Measurements from ENCODE around the gene CCNK. TPM values are rescaled to one million over a fixed set of nuclear protein-coding genes. Genes with fewer than 3 reads are reported as not detected.

The CCNK gene
- total RNA-seq, 1 donor from 2014 or later = 66.2 TPM

DNA sequence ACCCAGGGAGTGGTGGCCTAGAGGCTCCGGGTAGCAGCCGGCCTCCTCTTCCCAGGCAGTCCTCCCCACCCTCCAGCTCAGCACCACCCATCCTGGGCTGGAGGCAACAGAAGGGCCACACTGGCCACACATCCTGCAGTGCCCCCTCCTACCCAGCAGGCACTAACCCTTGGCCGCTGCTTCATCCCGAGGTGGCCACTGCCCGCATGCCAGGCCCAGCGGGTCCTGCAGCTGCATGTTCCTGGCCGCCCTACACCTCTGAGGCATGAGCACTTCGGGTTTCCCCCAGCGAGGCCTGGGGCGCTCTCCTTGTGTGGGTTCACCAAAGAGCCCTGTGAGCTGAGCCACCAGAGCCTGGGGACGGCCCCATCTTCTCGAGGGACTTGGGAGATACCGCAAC lies 61.4 kb downstream of the CCNK start:
- no peaks in the 10 kb centered on the region for H3K9me3 Mint-ChIP-seq
- peaks cover 63% of the 10 kb centered on the region for H3K4me1 Mint-ChIP-seq (ENCODE audit: unreplicated experiment)
- no peaks in the 10 kb centered on the region for H3K27me3 Mint-ChIP-seq
- H3K27ac Mint-ChIP-seq = no peak overlapping the region
- no peak for DNase-seq (ENCODE audit: extremely low spot score, unreplicated experiment)
- H3K4me3 Mint-ChIP-seq = no peak overlapping the region
- TF ChIP-seq, protein P1, sequence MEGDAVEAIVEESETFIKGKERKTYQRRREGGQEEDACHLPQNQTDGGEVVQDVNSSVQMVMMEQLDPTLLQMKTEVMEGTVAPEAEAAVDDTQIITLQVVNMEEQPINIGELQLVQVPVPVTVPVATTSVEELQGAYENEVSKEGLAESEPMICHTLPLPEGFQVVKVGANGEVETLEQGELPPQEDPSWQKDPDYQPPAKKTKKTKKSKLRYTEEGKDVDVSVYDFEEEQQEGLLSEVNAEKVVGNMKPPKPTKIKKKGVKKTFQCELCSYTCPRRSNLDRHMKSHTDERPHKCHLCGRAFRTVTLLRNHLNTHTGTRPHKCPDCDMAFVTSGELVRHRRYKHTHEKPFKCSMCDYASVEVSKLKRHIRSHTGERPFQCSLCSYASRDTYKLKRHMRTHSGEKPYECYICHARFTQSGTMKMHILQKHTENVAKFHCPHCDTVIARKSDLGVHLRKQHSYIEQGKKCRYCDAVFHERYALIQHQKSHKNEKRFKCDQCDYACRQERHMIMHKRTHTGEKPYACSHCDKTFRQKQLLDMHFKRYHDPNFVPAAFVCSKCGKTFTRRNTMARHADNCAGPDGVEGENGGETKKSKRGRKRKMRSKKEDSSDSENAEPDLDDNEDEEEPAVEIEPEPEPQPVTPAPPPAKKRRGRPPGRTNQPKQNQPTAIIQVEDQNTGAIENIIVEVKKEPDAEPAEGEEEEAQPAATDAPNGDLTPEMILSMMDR (conservative IDR thresholded peaks at IDR 0.05) = no peak
- H3K36me3 Mint-ChIP-seq = no peaks in the 10 kb centered on the region

DNA sequence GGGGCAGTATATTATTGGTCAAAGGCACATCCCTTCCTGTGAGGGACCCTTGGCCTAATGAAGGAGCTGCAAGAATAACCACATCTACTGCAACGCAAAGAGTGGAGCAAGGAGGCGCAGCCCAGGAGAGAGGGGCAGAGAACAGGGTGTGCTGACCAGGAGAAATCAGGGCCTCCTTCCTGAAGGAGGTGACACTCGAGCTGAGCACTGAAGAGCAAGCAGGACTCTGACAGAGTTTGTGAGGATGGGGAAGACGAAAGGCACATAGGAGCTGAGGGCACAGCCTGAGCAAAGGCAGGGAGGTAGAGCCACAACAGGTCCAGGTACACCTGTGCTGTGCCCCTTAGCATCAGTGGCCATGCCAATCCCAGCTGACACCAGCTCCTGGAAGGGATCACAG lies 62.2 kb downstream of the CCNK start:
- no peak overlapping the region for H3K27ac Mint-ChIP-seq
- peaks cover 61% of the 10 kb centered on the region for H3K4me1 Mint-ChIP-seq (ENCODE audit: unreplicated experiment)
- TF ChIP-seq, protein P1 (conservative IDR thresholded peaks at IDR 0.05) = no peak
- no peaks in the 10 kb centered on the region for H3K9me3 Mint-ChIP-seq
- H3K4me3 Mint-ChIP-seq = no peak overlapping the region
- no peaks in the 10 kb centered on the region for H3K36me3 Mint-ChIP-seq
- H3K27me3 Mint-ChIP-seq = no peaks in the 10 kb centered on the region
- no peak for DNase-seq (ENCODE audit: extremely low spot score, unreplicated experiment)

DNA sequence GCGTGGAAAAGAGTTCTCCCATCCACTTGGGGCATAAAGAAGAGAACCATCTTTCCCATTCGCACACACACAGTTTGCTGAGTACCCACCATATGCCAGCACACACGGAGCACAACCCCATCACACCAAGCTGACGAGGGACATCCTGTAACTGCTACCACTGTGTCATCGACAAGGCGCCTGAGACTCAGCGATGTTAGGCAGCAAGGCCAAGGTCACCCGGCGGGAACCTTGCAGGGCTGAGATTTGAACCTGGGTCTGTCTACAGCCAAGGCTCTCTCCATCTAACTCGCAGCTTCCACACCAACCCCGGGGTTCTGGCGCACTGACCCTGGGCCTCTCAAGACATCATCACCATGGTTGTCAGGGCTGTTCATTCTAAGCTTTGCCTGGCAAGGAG lies 62.8 kb downstream of the CCNK start:
- H3K27ac Mint-ChIP-seq = no peak overlapping the region
- H3K4me3 Mint-ChIP-seq = no peak overlapping the region
- TF ChIP-seq, protein P1 (conservative IDR thresholded peaks at IDR 0.05) = no peak
- no peak for DNase-seq (ENCODE audit: extremely low spot score, unreplicated experiment)
- no peaks in the 10 kb centered on the region for H3K9me3 Mint-ChIP-seq
- H3K4me1 Mint-ChIP-seq (ENCODE audit: unreplicated experiment) = peaks cover 62% of the 10 kb centered on the region
- H3K27me3 Mint-ChIP-seq = no peaks in the 10 kb centered on the region
- no peaks in the 10 kb centered on the region for H3K36me3 Mint-ChIP-seq

DNA sequence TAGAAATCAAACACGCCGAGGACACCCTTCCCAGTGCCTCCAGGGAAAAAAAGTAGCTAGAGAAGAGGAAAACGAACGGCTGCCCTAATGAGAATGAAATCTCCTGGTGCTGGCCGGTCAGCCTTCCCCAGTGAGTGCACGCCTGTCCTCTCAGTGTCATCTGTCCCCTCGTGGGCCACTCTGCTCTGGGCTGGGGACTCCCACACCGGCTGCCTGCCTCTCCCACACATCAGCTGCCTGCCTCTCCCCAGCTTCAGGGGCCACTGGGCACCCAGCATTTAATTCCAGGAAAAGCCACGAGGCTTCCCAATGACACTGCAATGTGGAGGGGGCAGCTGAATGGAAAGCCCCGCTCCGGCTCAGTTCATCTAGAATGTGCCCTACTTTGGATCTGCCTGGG lies 63.8 kb downstream of the CCNK start:
- H3K4me1 Mint-ChIP-seq (ENCODE audit: unreplicated experiment) = peaks cover 72% of the 10 kb centered on the region

DNA sequence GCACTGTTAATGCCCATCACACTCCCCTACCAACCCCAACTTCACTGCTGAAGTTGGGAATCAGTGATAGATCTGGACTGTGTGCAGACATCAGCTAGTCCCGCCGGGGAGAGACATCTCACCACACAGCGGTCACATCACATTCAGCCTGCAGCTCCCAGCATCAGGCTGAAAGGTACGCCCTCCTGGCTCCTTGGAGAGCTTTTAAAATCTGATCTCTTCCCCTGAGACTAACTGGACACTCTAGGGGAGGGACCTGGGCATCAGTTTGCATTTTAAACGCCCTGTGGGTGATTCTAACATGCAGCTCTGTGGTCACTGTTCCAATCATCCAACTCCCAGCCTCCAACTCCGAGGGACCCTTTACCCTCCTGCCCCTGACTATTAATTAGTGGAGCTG lies 64.4 kb downstream of the CCNK start:
- DNase-seq (ENCODE audit: extremely low spot score, unreplicated experiment) = no peak
- Mint-ChIP-seq H3K4me1 (ENCODE audit: unreplicated experiment) (peaks cover 78% of the 10 kb centered on the region), H3K9me3 (no peaks in the 10 kb centered on the region), H3K27ac (peak overlapping the region; percentile 35), H3K27me3 (no peaks in the 10 kb centered on the region), H3K36me3 (no peaks in the 10 kb centered on the region), H3K4me3 (peak overlapping the region; percentile 57)
- TF ChIP-seq, protein P1 (conservative IDR thresholded peaks at IDR 0.05) = no peak

More for the DNA sequence above, 63.8 kb downstream of the CCNK start:
- Mint-ChIP-seq H3K9me3 (no peaks in the 10 kb centered on the region), H3K27ac (peak overlapping the region; percentile 35), H3K27me3 (no peaks in the 10 kb centered on the region), H3K36me3 (no peaks in the 10 kb centered on the region), H3K4me3 (peak overlapping the region; percentile 11)
- DNase-seq (ENCODE audit: extremely low spot score, unreplicated experiment) = no peak
- TF ChIP-seq, protein P1 (conservative IDR thresholded peaks at IDR 0.05) = no peak

Data from type B pancreatic cell (in vitro differentiated cells).